HUDEP-2 (cell line): ENCODE measurements around the gene CUX1.
"Not testable (repeated sequence)": the region's sequence is repeated elsewhere in the genome, so short reads cannot be mapped to it uniquely, and the experiment has no call there.

ENCODE experiments used
- DNase-seq, 76 experiments: peaks; one replicate each; lab custom pipeline; 2025; ENCODE audit not compliant: unreplicated experiment in 76 of 76; lab: John Stamatoyannopoulos, UW

Gene CUX1

DNA sequence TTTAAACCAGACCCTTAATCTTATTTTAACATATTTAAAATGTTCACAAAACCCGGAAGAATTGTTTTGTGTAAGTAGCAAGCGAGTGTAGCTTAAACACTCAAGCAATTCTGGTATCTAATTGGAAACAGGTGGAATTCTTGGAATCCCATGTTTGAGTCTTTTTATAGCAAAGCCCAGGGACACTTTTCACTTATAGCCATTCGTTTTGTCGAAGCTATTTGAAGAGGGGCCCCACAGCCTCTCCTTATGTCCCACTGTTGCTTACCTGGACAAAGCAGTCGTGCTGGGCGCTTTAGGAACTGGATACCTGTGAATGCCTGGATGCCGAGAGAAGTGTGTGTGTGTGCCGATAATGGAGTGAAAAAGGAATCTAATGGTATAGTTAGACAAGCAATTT, 3.3 kb downstream of the CUX1 start:
- no peak for DNase-seq

DNA sequence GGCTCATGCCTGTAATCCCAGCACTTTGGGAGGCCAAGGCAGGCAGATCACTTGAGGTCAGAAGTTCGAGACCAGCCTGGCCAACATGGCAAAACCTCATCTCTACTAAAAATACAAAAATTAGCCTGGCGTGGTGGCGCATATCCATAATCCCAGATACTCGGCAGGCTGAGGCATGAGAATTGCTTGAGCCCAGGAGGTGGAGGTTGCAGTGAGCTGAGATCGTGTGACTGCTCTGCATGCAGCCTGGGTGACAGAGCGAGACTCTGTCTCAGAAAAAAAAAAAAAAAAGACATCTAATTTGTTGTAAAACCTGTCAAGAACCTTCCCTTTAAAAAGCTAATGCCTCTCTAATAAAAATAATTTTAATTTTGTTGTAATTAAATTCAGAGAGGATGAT, 5.2 kb downstream of the CUX1 start:
- not testable (repeated sequence) for DNase-seq

DNA sequence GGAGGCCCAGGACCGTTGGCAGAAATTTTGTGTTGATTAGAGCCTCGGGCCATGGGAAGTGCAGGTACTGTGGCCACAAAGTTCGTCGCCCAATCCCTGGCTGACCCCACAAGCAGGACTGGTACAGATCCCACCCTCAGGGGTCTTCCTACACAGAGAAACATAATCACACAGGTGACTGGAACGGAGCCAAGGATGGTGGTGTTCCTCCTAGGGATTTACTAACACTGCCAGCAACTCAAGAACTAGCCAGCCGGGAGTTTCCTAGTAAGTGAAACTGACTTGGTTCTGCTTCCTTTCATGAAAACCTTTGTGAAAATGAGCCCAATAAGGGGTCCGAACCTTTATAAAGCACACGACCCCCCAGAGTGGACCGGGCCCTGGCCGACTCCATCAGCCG, 5.7 kb downstream of the CUX1 start:
- DNase-seq, result no peak

DNA sequence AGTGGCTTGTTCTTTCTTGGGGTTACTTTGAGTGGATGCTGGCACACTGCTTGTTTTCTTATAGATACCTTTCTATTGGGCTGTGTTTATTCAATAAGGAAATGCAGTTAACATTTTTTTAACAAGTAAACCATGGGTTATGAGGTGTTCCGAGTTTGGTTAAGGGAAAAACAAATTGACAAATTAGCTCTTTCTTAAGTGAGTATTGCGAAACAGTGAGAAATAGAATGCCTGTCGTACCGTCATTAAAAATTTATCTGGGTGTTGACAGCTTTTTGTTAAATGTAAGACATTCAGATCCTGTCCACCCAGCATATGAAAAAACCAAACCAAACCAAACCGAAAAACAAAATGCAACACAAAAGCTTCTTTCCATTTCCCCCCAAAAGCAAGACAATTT, 6.2 kb downstream of the CUX1 start:
- no peak for DNase-seq

DNA sequence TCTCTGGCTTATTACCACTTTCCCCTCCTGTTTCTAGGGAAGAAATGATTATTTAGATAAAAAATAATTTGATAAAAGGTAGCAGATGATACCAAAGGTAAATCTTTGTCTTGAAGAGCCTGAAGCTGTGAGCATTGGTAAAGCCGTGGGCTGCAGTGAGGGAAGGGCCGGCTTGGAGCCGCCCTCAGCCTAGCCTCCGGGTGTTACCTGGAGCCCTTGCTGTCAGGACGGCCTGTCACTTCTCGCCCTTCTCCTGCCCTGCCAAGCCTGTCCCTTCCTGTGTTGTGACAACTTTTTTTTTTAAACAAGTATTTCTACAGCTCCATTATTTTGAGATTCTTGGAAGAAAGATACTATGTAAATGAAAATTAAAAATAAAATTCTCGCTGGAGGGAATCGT, 7.0 kb downstream of the CUX1 start:
- no peak for DNase-seq

DNA sequence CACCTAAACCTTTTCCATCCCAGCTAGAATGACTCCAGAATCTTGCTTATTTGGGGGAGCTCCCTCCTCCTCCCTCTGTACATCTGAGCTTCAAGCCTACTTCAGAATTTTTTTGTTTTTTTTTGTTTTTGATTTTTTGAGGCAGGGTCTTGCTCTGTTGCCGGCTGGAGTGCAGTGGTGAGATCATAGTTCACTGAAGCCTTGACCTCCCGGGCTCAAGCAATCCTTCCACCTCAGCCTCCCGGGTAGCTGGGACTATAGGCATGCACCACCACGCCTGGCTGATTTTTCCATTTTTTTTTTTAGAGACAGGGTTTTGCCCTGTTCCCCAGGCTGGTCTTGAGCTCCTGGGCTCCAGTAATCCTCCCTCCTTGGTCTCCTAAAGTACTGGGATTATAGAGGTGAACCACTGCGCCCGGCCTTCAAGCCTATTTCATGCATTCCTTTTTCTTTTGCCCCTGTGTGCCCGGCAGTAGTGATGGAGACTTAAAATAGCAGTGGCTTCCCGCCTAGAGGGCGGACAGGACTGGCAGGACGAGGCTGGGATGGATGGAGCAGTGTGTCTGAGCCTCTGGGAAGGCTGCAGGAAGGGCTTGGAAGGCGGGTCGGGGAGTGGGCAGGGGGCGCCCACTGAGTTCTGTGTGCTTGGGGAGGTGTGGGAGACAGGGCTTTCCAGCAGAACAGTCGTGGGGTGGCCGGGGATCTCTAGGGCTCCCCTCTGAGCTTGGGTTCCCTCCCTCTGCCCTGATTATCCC, 8.8 kb downstream of the CUX1 start:
- DNase-seq, result no peak

DNA sequence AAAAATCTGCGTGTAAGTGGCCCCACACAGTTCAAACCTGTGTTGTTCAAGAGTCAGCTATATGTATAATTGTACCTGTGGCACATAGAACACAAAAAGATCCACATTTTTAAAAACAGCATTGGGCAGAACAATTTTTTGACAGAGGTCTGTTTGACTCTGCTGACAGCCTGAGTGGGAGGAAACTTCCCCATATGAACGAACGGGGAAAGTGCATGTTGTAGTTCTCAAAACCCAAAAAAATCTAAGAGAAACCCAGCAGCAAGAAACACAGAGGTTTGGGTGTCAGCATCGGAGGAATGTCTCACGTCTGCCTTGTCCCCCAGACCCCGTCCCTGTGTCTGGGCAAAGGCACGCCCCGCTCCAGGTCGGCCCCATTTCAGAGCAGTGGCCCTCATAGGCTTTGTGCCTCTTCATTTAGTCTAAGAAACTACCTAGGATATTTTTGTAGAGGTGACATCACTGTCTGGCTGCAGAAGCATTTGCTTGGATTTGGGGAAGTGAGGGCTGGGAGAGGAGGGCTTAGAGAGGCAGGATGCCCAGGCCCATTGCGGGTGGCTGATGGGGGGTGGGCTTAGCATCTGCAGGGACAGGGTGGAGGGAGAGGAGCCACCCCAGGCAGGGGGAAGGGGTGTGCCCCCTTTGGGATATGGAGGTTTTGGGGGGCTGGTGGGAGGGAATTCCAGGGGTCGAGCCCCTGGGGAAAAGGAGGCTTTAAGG, 11.0 kb downstream of the CUX1 start:
- DNase-seq, result no peak

DNA sequence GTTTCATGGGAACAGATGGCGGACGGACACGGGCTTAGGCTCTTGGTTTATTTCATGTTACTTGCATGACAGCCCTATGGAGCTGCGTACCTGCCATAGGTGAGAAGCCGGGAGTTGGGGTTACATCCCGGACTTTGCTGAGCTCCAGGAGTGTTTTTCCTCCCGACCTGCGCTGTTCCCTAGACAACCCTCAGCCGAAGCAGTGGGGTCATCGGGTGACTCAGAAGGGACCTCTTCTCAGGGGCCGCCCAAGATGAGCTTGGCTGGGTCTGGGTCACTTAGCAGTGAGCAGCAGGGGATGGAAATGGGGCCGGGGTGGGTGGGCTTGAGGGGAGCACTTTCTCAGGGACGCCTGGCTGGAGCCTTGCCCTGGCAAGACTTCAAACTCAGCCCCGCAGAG, 11.9 kb downstream of the CUX1 start:
- DNase-seq, result no peak

DNA sequence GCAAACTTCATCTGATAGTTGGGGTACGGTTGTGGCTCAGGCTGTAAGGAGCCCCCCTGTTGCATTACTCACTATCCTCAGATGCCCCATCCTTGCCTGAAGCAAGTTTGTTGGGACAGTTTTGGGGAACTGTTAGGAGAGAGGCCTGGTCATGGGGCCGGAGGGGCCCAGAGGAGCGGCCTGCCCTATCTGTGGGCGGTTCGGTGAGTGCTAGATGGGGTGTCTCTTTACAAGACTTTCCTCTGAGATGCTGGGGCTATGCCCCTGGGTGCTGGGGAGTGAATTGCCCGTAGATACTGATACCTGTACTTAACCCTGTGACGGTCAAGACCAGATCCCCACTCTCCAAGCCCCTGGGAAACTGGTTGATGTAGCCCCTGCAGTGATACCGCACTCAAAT, 12.4 kb downstream of the CUX1 start:
- DNase-seq, result no peak

DNA sequence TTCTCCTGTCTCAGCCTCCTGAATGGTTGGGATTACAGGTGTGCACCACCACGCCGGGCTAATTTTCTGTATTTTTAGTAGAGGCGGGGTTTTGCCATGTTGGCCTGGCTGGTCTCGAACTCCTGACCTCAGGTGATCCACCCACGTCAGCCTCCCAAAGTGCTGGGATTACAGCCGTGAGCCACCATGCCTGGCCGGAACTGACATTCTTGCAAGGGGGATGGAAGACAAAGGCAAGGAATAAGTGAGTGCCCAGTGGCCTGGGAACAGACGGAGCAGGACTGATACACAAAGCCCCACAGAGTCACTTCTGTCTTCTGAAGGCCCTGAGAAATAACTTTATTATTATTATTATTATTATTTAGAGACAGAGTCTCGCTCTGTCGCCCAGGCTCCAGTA, 14.0 kb downstream of the CUX1 start:
- DNase-seq, result not testable (repeated sequence)

DNA sequence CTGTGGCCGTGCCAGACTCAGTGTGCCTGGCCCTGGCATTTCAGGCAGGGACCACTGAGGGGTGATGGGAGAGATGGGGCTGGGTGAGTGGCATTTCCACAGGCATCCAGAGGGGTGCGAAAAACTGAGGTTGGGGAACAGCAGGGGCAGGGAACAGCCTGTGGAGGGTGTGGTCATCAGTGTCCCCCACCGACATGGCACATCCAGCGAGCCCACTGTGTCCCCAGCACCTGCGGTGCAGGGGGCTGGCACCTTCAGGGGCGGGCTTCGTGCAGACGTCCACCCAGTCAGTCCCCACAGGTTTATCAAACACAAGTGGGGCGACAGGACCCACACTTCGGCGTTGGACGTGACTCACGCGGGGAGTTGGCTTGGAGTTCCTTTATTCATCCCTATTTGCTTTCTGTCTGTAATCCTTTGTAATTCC, 14.8 kb downstream of the CUX1 start:
- no peak for DNase-seq

DNA sequence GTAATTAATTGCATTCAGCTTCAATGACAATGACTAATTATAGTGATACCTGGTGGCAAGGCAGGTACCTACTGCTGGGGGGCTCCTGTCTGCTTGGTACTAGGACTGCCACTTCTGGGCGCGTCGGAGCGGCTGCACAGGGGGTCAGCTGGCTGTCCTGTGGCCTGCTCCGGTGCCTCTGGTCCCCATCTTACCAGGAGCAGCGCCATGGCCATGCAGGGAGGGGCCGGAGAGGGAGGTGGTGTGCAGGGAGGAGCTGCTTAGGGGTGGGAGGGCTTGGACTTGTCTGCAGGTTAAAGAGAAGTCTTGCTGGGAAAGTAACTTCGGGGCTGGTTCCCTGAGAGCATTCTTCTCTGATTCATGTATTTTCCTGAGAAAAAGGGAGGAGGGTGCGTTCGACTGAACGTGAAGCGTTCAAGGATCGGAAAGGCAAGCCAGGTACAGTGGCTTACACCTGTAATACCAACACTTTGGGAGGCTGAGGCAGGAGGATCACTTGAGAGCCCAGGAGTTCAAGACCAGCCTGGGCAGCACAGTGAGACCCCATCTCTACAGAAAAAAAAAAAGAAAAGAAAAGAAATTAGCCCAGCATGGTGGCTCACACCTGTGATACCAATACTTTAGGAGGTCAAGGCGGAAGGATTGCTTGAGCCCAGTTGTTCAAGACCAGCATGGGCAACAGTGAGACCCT, 15.4 kb downstream of the CUX1 start:
- no peak for DNase-seq

DNA sequence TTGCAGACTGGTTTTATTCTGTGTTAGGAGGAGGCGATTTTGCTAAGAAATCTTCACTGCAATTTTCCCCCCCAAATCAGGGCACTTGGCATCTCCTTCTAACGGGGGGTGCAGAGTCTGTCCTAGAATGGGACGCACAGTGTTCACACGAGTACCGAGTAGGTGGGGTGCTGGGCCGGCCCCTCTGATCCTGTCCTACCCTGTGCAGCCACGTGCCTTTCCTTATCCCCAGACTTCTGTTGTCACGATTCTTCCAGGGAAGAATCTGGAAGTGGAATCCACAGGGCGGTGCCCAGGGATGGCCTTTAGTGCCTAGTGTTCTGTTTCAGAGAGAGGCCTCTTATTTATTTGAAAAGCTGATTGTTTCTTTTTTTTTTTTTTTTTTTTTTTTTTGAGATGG, 16.4 kb downstream of the CUX1 start:
- no peak for DNase-seq

DNA sequence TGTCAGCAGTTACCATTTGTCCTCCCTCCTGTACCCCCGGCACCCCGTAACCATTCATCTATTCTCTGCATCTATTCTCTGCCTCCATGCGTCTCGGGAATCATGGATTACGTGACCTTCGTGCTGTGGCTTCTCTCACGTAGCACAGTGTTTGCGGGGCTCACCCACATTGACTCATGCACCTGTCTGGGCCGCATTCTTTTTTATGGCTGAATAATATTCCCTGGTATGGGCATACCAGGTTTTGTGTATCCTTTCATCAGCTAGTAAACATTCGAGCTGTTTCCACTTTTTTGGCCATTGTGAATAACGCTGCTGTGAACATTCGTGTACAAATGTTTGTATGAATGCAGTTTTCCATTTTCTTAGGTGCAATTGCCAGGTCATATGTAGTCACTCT, 17.7 kb downstream of the CUX1 start:
- DNase-seq, result no peak

DNA sequence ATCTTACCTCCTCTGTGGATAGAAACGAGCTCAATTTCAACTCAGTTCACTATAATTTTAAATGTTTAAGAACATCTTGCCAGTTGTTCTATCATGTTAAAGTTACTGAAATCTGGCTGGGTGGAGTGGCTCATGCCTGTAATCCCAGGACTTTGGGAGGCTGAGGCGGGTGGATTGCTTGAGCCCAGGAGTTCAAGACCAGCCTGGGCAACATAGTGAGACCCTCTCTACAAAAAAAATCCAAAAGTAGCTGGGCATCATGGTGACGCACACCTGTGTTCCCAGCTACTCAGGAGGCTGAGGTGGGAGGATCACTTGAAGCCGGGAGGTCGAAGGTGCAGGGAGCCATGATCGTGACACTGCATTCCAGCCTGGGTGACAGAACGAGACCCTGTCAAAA, 20.0 kb downstream of the CUX1 start:
- DNase-seq, result not testable (repeated sequence)

DNA sequence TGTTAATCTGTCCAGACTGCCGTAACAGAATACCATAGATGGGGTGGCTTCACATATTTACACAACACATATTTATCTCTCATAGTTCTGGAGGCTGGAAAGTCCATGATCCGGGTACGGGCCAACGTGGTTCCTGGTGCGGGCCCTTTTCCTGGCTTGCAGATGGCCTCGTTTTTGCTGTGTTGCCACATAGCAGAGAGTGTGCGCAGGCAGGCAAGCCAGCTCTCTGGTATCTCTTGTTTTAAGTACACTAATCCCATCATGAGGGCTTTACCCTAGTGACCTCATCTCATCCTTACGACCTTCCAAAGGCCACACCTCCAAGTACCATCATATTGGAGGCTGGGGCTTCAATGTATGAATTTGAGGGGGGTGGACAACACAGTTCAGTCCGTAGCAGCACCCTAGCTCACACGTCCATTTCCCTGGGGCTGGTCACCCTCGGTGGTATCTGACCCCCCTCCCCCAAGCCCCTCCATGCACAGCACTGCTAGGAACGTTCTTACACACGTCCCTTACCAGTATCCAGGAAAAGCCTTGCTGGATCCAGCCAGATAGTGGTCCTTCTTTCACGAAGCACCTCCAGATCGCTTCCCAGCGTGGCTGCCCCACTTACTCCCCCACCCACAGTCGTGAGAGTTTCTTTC, 21.5 kb downstream of the CUX1 start:
- no peak for DNase-seq

DNA sequence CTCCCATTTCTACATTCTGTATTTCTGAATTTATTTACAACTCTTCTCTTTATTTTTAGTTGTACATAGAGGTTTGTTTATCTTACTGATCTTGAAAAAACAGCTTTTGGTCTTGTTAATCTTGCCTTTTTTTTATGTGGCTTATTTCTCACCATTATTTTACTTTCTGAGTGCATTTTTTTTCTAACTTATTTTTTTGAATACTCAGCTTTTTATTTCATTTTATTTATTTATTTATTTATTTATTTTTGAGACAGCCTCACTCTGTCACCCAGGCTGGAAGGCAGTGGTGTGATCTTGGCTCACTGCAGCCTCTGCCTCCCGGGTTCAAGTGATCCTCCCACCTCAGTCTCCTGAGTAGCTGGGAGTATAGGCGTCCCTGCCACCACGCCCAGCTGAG, 23.9 kb downstream of the CUX1 start:
- DNase-seq, result no peak

DNA sequence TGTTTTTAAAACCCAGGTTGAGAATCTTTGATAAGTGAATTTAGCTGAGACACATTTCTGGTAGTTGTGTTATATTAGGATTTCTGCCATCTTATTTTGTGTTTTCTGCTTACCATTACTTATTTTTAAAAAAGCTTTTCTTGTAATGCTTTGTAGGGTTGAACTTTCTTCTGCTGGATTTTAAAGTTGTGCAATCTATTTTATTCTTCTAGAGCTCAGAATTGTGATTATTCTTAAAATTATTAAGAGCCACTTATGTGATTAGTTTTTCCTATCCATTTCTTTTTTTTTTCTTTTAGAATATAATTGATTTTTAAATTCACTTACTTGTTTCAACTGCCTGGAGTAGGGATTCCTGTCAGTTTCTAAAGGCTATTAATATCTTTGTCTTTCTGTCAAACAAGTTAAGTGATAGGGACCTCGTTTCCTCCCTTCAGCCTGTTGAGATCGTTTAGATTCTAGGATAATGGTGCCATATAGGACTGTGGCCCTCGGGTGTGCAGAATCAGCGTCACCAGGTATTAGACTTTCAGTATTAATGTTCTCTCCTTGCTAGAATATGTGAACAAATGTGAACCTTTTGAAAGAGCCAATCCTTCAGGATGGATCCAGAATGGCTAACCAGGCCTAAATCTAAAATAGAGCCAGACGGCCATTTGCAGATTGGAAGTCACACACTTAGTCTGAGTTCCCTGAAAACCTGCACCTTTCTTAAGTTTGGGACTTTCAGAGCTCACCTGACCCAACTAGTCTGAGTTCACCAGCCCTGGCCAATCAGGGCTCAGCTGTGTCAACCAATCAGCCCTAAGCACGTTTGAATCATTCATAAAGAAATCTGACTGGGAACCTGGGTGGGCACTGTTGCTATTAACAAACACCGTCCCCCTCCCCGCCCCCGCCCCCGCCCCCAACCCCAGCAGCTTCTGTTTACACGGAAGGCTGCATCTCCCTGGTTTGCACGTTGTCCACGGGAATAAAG, 26.2 kb downstream of the CUX1 start:
- no peak for DNase-seq

DNA sequence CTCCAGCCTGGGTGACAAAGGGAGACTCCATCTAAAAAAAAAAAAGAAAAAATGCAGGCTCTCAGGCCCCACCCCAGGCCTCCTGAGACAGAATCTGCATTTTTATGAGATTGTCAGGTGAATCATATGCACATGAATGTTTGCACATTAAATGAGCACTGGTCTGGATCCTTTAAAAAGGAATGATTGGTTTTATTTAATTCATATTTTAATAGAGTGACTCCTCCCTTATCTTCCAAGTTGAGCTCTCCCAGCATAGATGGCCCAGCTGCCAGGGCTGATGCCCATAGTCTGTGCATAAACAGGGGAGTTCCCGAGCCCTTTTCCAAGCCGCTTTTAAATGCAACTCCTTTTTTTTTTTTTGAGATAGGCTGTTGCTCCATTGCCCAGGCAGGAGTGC, 28.5 kb downstream of the CUX1 start:
- DNase-seq, result no peak
